ENCODE data around the gene DIO1. TPM values are rescaled to one million over a fixed set of nuclear protein-coding genes. Genes with fewer than 3 reads are reported as not detected.

Gene DIO1
- total and polyA plus RNA-seq, 2 of the 8 experiments (the other 6 are each of a cell fraction or from before 2014, with no cell fraction given) = 0.14 TPM; not detected in 1

- no peak for TF ChIP-seq E2F6 (IDR thresholded peaks at IDR 0.05)
- TF ChIP-seq ASH2L (IDR thresholded peaks at IDR 0.05; ENCODE audit: low read length) = no peak
Measured at GRCh38 chr1:53956308-53957168, 62.6 kb downstream of the DIO1 start (continued).

Data from H1 (cell line).